WTC11 (cell line): ENCODE results near the gene C20orf144.

Experiments
- CREB1 ChIP-seq: sonication (generic); formaldehyde crosslinking; IDR thresholded peaks from 2 replicates; pipeline ENCODE4 v1.8.0; 2023; ENCODE audit warnings: mild to moderate bottlenecking, missing genetic modification reagents
- IRF2 ChIP-seq: sonication (generic); formaldehyde crosslinking; IDR thresholded peaks from 2 replicates; pipeline ENCODE4 v1.8.0; 2022; ENCODE audit warnings: low read depth, missing genetic modification reagents, borderline replicate concordance
- ZNF263 ChIP-seq: sonication (generic); formaldehyde crosslinking; IDR thresholded peaks from 2 replicates; pipeline ENCODE4 v1.8.1; 2022; ENCODE audit warnings: low read depth, mild to moderate bottlenecking, moderate library complexity, missing genetic modification reagents
- TF ChIP-seq, protein P1 (sequence below): fragments of 250-450 bp; sonication (Bioruptor Pico); IDR thresholded peaks from 2 replicates; pipeline ENCODE4 v1.8.0; 2021; ENCODE audit warnings: mild to moderate bottlenecking
- TF ChIP-seq, protein P2 (sequence below): sonication (generic); formaldehyde crosslinking; IDR thresholded peaks from 2 replicates; pipeline ENCODE4 v1.8.1; 2023; ENCODE audit warnings: mild to moderate bottlenecking, missing genetic modification reagents
- TF ChIP-seq, protein P3 (sequence below): sonication (generic); formaldehyde crosslinking; IDR thresholded peaks from 2 replicates; pipeline ENCODE4 v1.8.1; 2022; ENCODE audit warnings: low read depth, missing genetic modification reagents, borderline replicate concordance
- TF ChIP-seq, protein P4 (sequence below): sonication (generic); formaldehyde crosslinking; IDR thresholded peaks from 2 replicates; pipeline ENCODE4 v1.8.0; 2022; ENCODE audit warnings: mild to moderate bottlenecking, missing genetic modification reagents
- TF ChIP-seq, protein P5 (sequence below): fragments of 200-600 bp; IDR thresholded peaks from 2 replicates; pipeline ENCODE4 v1.8.0; 2022; ENCODE audit warnings: antibody characterized with exemption
- TF ChIP-seq, protein P6 (sequence below): sonication (generic); formaldehyde crosslinking; IDR thresholded peaks from 2 replicates; pipeline ENCODE4 v1.8.1; 2022; ENCODE audit warnings: missing genetic modification reagents, borderline replicate concordance

DNA sequence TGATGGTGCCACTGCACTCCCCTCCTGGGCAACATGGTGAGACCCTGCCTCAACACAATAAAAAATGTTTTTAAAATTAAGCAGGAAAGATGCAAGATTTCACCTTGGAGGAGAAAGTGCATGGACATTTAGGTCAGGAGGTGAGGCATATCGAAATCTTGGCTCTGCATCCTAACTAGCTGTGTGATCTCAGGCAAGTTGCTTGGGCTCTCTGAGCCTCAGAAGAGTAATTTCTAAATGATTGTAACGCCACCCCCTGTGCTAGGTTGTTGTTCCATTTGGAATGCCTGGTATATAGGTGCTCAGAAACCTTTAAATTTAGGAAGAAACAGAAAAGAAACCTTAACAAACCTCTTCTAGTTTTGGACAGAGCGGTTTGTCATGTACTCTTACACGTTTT is 35.9 kb upstream of the C20orf144 start:
- TF ChIP-seq CREB1 (no peak), ZNF263 (CRISPR knock-in tag) (no peak), IRF2 (CRISPR knock-in tag) (no peak)
- TF ChIP-seq, protein P1, sequence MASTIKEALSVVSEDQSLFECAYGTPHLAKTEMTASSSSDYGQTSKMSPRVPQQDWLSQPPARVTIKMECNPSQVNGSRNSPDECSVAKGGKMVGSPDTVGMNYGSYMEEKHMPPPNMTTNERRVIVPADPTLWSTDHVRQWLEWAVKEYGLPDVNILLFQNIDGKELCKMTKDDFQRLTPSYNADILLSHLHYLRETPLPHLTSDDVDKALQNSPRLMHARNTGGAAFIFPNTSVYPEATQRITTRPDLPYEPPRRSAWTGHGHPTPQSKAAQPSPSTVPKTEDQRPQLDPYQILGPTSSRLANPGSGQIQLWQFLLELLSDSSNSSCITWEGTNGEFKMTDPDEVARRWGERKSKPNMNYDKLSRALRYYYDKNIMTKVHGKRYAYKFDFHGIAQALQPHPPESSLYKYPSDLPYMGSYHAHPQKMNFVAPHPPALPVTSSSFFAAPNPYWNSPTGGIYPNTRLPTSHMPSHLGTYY: no peak
- TF ChIP-seq, protein P2, sequence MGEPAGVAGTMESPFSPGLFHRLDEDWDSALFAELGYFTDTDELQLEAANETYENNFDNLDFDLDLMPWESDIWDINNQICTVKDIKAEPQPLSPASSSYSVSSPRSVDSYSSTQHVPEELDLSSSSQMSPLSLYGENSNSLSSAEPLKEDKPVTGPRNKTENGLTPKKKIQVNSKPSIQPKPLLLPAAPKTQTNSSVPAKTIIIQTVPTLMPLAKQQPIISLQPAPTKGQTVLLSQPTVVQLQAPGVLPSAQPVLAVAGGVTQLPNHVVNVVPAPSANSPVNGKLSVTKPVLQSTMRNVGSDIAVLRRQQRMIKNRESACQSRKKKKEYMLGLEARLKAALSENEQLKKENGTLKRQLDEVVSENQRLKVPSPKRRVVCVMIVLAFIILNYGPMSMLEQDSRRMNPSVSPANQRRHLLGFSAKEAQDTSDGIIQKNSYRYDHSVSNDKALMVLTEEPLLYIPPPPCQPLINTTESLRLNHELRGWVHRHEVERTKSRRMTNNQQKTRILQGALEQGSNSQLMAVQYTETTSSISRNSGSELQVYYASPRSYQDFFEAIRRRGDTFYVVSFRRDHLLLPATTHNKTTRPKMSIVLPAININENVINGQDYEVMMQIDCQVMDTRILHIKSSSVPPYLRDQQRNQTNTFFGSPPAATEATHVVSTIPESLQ (CRISPR knock-in tag): no peak
- TF ChIP-seq, protein P3, sequence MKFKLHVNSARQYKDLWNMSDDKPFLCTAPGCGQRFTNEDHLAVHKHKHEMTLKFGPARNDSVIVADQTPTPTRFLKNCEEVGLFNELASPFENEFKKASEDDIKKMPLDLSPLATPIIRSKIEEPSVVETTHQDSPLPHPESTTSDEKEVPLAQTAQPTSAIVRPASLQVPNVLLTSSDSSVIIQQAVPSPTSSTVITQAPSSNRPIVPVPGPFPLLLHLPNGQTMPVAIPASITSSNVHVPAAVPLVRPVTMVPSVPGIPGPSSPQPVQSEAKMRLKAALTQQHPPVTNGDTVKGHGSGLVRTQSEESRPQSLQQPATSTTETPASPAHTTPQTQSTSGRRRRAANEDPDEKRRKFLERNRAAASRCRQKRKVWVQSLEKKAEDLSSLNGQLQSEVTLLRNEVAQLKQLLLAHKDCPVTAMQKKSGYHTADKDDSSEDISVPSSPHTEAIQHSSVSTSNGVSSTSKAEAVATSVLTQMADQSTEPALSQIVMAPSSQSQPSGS (CRISPR knock-in tag): no peak
- TF ChIP-seq, protein P4, sequence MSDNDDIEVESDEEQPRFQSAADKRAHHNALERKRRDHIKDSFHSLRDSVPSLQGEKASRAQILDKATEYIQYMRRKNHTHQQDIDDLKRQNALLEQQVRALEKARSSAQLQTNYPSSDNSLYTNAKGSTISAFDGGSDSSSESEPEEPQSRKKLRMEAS: no peak
- TF ChIP-seq, protein P5, sequence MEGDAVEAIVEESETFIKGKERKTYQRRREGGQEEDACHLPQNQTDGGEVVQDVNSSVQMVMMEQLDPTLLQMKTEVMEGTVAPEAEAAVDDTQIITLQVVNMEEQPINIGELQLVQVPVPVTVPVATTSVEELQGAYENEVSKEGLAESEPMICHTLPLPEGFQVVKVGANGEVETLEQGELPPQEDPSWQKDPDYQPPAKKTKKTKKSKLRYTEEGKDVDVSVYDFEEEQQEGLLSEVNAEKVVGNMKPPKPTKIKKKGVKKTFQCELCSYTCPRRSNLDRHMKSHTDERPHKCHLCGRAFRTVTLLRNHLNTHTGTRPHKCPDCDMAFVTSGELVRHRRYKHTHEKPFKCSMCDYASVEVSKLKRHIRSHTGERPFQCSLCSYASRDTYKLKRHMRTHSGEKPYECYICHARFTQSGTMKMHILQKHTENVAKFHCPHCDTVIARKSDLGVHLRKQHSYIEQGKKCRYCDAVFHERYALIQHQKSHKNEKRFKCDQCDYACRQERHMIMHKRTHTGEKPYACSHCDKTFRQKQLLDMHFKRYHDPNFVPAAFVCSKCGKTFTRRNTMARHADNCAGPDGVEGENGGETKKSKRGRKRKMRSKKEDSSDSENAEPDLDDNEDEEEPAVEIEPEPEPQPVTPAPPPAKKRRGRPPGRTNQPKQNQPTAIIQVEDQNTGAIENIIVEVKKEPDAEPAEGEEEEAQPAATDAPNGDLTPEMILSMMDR: no peak
- TF ChIP-seq, protein P6, sequence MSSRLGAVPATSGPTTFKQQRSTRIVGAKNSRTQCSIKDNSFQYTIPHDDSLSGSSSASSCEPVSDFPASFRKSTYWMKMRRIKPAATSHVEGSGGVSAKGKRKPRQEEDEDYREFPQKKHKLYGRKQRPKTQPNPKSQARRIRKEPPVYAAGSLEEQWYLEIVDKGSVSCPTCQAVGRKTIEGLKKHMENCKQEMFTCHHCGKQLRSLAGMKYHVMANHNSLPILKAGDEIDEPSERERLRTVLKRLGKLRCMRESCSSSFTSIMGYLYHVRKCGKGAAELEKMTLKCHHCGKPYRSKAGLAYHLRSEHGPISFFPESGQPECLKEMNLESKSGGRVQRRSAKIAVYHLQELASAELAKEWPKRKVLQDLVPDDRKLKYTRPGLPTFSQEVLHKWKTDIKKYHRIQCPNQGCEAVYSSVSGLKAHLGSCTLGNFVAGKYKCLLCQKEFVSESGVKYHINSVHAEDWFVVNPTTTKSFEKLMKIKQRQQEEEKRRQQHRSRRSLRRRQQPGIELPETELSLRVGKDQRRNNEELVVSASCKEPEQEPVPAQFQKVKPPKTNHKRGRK (CRISPR knock-in tag): no peak
